Gastroesophageal sphincter (tissue), 4 donors: ENCODE measurements around the gene ANKRD40CL. TPM values are rescaled to one million over a fixed set of nuclear protein-coding genes. Genes with fewer than 3 reads are reported as not detected.

Experiments used
- ATAC-seq: fragments of 150-250 bp; one replicate; pipeline ENCODE4 v1.9.1; 2016; ENCODE audit warnings: mild to moderate bottlenecking, moderate library complexity
- H3K27ac ChIP-seq, 4 donors: fragments of 200-600 bp; sonication (generic) in 3 of 4; 1 replicate in 3 of 4; 2 replicates in 1 of 4; pipeline ENCODE4 v1.5.1; 2016 to 2019
- H3K27me3 ChIP-seq: fragments of 200-600 bp; sonication (generic); one replicate; pipeline ENCODE4 v1.5.1; 2019
- H3K36me3 ChIP-seq, 2 donors: fragments of 200-600 bp; sonication (generic); one replicate each; pipeline ENCODE4 v1.5.1; 2019; ENCODE audit warnings: control low read depth in 1 of 2
- H3K4me1 ChIP-seq, 3 donors: fragments of 200-600 bp; sonication (generic); 1 replicate in 2 of 3; 2 replicates in 1 of 3; pipeline ENCODE4 v1.5.1; 2016 to 2019; ENCODE audit warnings: control low read depth in 2 of 3
- H3K4me3 ChIP-seq, 2 donors: fragments of 200-600 bp; sonication (generic); one replicate each; pipeline ENCODE4 v1.5.1; 2019; ENCODE audit warnings: mild to moderate bottlenecking in 1 of 2, moderate library complexity in 1 of 2
- H3K9me3 ChIP-seq, 3 donors: fragments of 200-600 bp; sonication (generic); one replicate each; pipeline ENCODE4 v1.5.1; 2017 to 2019; ENCODE audit warnings: control low read depth in 2 of 3
- EP300 ChIP-seq: sonication (generic); formaldehyde crosslinking; IDR thresholded peaks from one replicate; pipeline ENCODE4 v1.6.1; 2017; ENCODE audit warnings: antibody characterized with exemption, mild to moderate bottlenecking
- POLR2A ChIP-seq, 2 donors: fragments of 450-650 bp; IDR thresholded peaks; one replicate each; pipeline ENCODE4 v1.6.1; 2017; ENCODE audit warnings: antibody characterized with exemption in 2 of 2, mild to moderate bottlenecking in 2 of 2, moderate library complexity in 1 of 2
- POLR2AphosphoS5 ChIP-seq: sonication (generic); formaldehyde crosslinking; IDR thresholded peaks from one replicate; pipeline ENCODE4 v1.6.1; 2017; ENCODE audit warnings: antibody characterized with exemption
- WGBS, 2 donors: methylation state at CpG; one replicate each; pipeline ENCODE4 v1.1.5; 2018; ENCODE audit warnings: low coverage in 1 of 2; 5-methylcytosine and 5-hydroxymethylcytosine counted together
- small RNA-seq, 4 donors: library from RNA; depleted of rRNA; stranded (forward); fragments of <200 nt; gene quantifications; one replicate each; pipeline ENCODE3, GENCODE V24; 2016
- total RNA-seq, 4 donors: library from RNA; depleted of rRNA; stranded (reverse); fragments of >200 nt; gene quantifications; one replicate each; pipeline ENCODE4 v1.1.0, GENCODE V29; 2016
- TF ChIP-seq, protein P1 (sequence below), 4 experiments: fragments of 200-600 bp in 2 of 4; fragments of 450-650 bp in 2 of 4; sonication (generic) in 1 of 4; IDR thresholded peaks; one replicate each; pipeline ENCODE4 v1.5.1; 2017 to 2019; ENCODE audit warnings: antibody characterized with exemption in 4 of 4, mild to moderate bottlenecking in 2 of 4, moderate library complexity in 2 of 4

ANKRD40CL gene
- total RNA-seq, 4 donors from 2014 or later = not detected

DNA sequence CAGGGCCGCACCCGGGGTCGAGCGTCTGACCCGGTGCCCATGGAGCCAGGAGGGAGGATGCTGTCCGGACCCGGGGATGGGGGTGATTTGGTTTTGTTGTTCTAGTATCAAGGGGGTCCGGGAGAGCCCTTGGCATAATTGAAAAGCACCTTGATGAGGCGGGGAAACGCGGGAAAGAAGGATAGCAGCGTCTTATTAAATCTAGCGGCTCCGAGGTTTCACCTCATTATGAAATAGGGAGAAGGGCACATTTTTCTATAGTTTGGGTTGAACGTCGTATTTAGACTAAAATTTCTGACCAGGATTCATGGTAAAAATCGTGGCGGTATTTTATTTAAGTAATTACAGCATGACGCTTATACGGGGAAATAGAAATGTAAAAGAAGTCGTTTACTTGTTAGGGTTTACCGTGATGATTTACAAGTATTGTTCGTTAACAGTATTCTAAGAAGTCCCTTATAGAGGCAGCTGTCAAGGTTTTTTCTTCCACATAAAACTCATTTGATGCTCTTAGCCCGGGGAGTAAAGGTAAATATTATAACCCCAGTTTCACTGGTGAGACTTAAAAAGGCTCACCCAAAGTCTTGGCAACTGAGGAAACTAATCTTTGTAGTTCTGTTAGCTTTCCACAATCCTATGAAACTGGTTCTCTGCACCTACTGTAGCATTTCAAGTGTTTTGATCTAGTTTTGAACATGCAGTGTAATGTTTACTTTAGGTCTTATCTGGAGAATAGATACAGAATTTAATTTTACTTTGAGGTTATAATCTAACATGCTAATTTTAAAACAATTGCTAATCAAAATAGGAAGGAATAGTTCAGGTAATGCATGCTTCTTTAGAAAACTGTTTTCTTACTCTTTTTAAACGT, 47.2 kb downstream of the ANKRD40CL start:
- Histone ChIP-seq H3K9me3 (no peaks in the 10 kb centered on the region), H3K4me1 (peaks cover 7 to 53% (median 26%) of the 10 kb centered on the region in 3 donors), H3K36me3 (no peaks in the 10 kb centered on the region), H3K27ac (peak overlapping the region; percentile 88 to 96 (median 94)), H3K27me3 (no peaks in the 10 kb centered on the region), H3K4me3 (peak overlapping the region; percentile 69 to 99)
- 0 to 1% methylated on average over 18 of the region's 25 CpGs for WGBS, 2 donors
- ATAC-seq = no peak
- TF ChIP-seq POLR2AphosphoS5 (no peak), EP300 (no peak), POLR2A (IDR thresholded peaks at IDR 0.05) (no peak)
- TF ChIP-seq, protein P1, sequence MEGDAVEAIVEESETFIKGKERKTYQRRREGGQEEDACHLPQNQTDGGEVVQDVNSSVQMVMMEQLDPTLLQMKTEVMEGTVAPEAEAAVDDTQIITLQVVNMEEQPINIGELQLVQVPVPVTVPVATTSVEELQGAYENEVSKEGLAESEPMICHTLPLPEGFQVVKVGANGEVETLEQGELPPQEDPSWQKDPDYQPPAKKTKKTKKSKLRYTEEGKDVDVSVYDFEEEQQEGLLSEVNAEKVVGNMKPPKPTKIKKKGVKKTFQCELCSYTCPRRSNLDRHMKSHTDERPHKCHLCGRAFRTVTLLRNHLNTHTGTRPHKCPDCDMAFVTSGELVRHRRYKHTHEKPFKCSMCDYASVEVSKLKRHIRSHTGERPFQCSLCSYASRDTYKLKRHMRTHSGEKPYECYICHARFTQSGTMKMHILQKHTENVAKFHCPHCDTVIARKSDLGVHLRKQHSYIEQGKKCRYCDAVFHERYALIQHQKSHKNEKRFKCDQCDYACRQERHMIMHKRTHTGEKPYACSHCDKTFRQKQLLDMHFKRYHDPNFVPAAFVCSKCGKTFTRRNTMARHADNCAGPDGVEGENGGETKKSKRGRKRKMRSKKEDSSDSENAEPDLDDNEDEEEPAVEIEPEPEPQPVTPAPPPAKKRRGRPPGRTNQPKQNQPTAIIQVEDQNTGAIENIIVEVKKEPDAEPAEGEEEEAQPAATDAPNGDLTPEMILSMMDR (IDR thresholded peaks at IDR 0.05) = no peak

DNA sequence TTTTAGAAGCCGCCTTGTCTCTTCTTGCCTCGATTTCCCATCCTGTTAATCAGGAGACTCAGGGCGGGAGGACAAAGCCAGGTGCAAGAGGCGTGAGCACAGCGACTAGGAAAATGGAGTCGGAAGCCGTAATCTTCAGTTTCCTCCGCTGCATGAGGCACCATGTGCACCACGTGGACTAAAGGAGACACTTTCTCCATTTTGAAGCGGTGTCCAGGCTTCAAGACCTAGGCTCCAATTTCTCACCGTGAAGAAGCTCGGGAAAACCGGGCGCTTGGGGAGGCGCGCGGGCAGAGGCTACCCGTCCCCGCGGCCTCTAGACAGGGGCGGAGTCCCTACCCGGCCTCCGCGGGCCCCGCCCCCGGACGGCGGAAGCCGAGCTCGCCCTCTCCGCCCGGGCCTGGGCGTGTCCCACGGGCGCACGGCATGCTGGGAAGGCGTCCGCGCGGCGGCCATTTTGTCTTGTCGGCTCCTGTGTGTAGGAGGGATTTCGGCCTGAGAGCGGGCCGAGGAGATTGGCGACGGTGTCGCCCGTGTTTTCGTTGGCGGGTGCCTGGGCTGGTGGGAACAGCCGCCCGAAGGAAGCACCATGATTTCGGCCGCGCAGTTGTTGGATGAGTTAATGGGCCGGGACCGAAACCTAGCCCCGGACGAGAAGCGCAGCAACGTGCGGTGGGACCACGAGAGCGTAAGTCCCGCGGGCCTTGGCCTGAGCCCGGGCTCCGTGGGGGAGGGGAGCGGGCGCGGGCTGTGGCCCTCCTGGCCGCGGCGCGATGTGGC, 48.0 kb downstream of the ANKRD40CL start, which contains the start of gene LUC7L3:
LUC7L3 (plus strand) TSS at position 460 of the 780 bp plus-strand sequence; CDS start at position 590, 130 bp downstream.
- ATAC-seq = peak; percentile 99
- no peaks in the 10 kb centered on the region for H3K9me3 ChIP-seq
- H3K4me3 ChIP-seq = peak within 1 kb of the TSS; percentile 69 to 99
- peaks cover 7 to 45% (median 26%) of the 10 kb centered on the region in 3 donors for H3K4me1 ChIP-seq
- H3K27me3 ChIP-seq = no peaks in the 10 kb centered on the region
- no peaks in the 10 kb centered on the region for H3K36me3 ChIP-seq
- peak within 1 kb of the TSS; percentile 88 to 96 (median 94) for H3K27ac ChIP-seq
- 0 to 12% methylated on average over 7 to 11 of the region's 76 CpGs for WGBS, 2 donors
- TF ChIP-seq POLR2AphosphoS5 (peak; percentile 77), POLR2A (IDR thresholded peaks at IDR 0.05) (peak; percentile 67 to 81), EP300 (no peak)
- TF ChIP-seq, protein P1 (IDR thresholded peaks at IDR 0.05) = peak in 1 of 4 experiments; percentile 27

DNA sequence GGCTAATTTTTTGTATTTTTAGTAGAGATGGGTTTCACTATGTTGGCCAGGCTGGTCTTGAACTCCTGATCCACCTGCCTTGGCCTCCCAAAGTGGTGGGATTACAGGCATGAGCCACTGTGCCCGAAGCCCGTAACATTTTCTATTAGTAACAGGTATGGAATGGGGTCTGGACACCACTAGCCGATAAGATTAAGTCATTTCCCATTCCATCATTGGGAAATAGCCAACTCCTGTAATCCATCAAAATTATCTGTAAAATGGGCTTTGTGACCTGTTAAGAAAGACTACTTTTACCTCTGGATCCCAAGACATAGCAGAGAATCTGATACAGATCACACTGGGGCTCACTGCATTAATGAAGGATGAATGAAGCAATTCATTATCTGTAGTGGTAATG, 51.8 kb downstream of the ANKRD40CL start:
- H3K4me3 ChIP-seq = no peak overlapping the region
- no peaks in the 10 kb centered on the region for H3K36me3 ChIP-seq
- H3K27ac ChIP-seq = no peak overlapping the region
- no peak for ATAC-seq
- no peaks in the 10 kb centered on the region for H3K27me3 ChIP-seq
- 59 to 60% methylated on average over 1 to 3 of the region's 3 CpGs for WGBS, 2 donors
- peaks cover 0 to 6% (median 0%) of the 10 kb centered on the region in 3 donors for H3K4me1 ChIP-seq
- H3K9me3 ChIP-seq = no peaks in the 10 kb centered on the region
- TF ChIP-seq, protein P1 (IDR thresholded peaks at IDR 0.05) = no peak
- TF ChIP-seq POLR2A (IDR thresholded peaks at IDR 0.05) (no peak), EP300 (no peak), POLR2AphosphoS5 (no peak)

DNA sequence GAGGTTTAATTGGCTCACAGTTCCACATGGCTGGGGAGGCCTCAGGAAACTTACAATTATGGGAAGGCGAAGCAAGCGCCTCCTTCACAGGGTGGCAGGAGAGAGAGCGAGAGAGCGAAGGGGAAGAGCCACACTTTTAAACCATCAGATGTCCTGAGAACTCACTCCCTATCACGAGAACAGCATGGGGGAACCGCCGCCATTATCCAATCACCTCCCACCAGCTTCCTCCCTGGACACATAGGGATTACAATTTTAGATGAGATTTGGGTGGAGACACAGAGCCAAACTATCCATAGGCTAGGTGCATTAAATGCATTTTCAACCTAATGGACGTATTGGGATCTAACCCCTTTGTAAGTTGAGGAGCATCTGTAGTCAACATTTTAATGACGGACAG, 54.7 kb downstream of the ANKRD40CL start:
- no peak overlapping the region for H3K27ac ChIP-seq
- WGBS, 2 donors = 82% methylated on average over 9 of the region's 9 CpGs; no CpG with 5 or more reads in 1 of the 2 donors
- TF ChIP-seq EP300 = no peak
- TF ChIP-seq POLR2A (IDR thresholded peaks at IDR 0.05) = no peak
- TF ChIP-seq POLR2AphosphoS5 = no peak
- TF ChIP-seq, protein P1 (IDR thresholded peaks at IDR 0.05) = no peak

More for the DNA sequence above, 54.7 kb downstream of the ANKRD40CL start:
- H3K36me3 ChIP-seq = no peaks in the 10 kb centered on the region
- no peak for ATAC-seq
- H3K9me3 ChIP-seq = no peaks in the 10 kb centered on the region
- no peak overlapping the region for H3K4me3 ChIP-seq
- H3K27me3 ChIP-seq = no peaks in the 10 kb centered on the region
- peaks cover 9 to 23% (median 13%) of the 10 kb centered on the region in 3 donors for H3K4me1 ChIP-seq

Small RNA genes within 50 kb of the gene (small RNA-seq; reads per million reads assigned to genes)
- gene AC005921.1 (0 reads per million in 4 donors), gene MIR8059 (0 reads per million in 4 donors)

Other genes with a start within 250 kb of the ANKRD40CL start
- gene EPN3, start 234.8 kb downstream of the ANKRD40CL start, total RNA-seq = 1 to 10 TPM in 1 of 4 donors, not detected in 3; 7.3 TPM
- 10 to 100 TPM; 45.0 to 75.3 (median 59.8) TPM for gene SPATA20, start 220.3 kb downstream of the ANKRD40CL start, total RNA-seq
- gene CACNA1G, start 206.8 kb downstream of the ANKRD40CL start, total RNA-seq = under 1 TPM in 3 of 4 donors, not detected in 1; 0.15 to 0.94 (median 0.16) TPM
- 10 to 100 TPM in 1 of 4 donors, 1 to 10 TPM in 3; 2.0 to 18.7 (median 5.1) TPM for gene ABCC3, start 132.6 kb downstream of the ANKRD40CL start, total RNA-seq
- gene ANKRD40, start 59.6 kb downstream of the ANKRD40CL start, total RNA-seq = 100 to 1,000 TPM in 1 of 4 donors, 10 to 100 TPM in 3; 65.8 to 125 (median 89.2) TPM
- 100 to 1,000 TPM in 1 of 4 donors, 10 to 100 TPM in 3; 40.1 to 134 (median 54.6) TPM for gene LUC7L3, start 47.9 kb downstream of the ANKRD40CL start, total RNA-seq
- gene WFIKKN2, start 68.1 kb upstream of the ANKRD40CL start, total RNA-seq = under 1 TPM; 0.16 to 0.69 (median 0.36) TPM
- 10 to 100 TPM; 27.8 to 47.2 (median 29.6) TPM for gene TOB1, start 98.8 kb upstream of the ANKRD40CL start, total RNA-seq